Measurements from ENCODE around the gene UBE2R2.

DNA sequence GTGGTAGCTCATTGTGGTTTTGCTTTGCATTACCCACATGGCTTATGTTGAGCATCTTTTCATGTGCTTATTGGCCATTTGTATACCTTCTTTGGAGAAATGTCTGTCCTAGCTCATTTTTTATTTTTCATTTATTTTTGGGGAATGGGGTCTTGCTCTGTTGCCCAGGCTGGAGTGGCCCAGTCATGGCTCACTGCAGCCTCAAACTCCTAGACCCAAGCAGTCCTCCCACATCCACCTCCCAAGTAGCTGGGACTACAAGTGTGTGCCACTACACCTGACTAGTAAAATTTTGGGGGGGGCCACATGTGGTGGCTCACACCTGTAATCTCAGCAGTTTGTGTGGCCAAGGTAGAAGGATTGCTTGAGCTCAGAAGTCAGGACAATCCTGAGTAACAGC lies 77.4 kb downstream of the UBE2R2 start:
- TF ChIP-seq, protein P1, sequence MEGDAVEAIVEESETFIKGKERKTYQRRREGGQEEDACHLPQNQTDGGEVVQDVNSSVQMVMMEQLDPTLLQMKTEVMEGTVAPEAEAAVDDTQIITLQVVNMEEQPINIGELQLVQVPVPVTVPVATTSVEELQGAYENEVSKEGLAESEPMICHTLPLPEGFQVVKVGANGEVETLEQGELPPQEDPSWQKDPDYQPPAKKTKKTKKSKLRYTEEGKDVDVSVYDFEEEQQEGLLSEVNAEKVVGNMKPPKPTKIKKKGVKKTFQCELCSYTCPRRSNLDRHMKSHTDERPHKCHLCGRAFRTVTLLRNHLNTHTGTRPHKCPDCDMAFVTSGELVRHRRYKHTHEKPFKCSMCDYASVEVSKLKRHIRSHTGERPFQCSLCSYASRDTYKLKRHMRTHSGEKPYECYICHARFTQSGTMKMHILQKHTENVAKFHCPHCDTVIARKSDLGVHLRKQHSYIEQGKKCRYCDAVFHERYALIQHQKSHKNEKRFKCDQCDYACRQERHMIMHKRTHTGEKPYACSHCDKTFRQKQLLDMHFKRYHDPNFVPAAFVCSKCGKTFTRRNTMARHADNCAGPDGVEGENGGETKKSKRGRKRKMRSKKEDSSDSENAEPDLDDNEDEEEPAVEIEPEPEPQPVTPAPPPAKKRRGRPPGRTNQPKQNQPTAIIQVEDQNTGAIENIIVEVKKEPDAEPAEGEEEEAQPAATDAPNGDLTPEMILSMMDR (conservative IDR thresholded peaks at IDR 0.05 in 1 of 2, IDR thresholded peaks at IDR 0.05 in 1 of 2; ENCODE audit: low read depth in 1 of 2, low read length in 2 of 2): no peak
- no peak for TF ChIP-seq EZH2 (IDR thresholded peaks at IDR 0.05; ENCODE audit: low read length, missing control alignments)

All from fibroblast of lung (primary cell).